ENCODE measurements around the gene CR1.
"Not testable (repeated sequence)": the region's sequence is repeated elsewhere in the genome, so short reads cannot be mapped to it uniquely, and the experiment has no call there.

Gene CR1

DNA sequence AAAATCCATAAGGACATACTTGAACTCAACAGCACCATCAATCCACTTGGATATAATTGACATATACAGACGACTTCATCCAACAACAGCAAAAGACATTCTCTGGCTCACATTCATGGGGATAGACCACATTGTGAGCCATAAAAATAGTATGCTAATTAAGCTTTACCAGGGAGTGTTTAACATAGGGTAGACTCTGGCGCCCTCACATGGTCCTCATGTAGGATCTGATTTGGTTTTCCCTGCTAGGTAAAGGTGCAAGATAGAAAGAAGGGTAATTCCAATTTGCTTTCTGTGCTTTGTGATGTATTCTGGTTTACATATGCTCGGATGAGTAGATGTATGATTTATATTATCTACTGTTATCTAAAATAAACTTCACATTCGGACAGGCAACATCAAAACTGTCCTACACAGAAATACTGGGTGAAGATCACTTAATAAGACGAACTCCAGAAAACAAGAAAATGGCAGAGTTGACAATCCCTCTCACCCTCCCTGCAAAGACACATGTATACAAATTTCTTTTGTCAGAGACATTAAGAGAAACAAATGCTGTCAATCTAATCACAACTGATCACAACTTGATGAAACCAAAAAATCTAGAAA, 176.7 kb downstream of the CR1 start:
- no peak for DNase-seq (ENCODE audit: low spot score in 2 of 2)
- ATAC-seq (ENCODE audit: low read depth) = peak; percentile 34
- no peak overlapping the region for H3K4me3 Mint-ChIP-seq
- no peaks in the 10 kb centered on the region for H3K36me3 Mint-ChIP-seq
- H3K4me1 Mint-ChIP-seq = peaks cover 27% of the 10 kb centered on the region
- H3K27me3 Mint-ChIP-seq = peaks cover 22% of the 10 kb centered on the region
- H3K9me3 Mint-ChIP-seq = no peaks in the 10 kb centered on the region
- H3K27ac Mint-ChIP-seq = no peak overlapping the region

DNA sequence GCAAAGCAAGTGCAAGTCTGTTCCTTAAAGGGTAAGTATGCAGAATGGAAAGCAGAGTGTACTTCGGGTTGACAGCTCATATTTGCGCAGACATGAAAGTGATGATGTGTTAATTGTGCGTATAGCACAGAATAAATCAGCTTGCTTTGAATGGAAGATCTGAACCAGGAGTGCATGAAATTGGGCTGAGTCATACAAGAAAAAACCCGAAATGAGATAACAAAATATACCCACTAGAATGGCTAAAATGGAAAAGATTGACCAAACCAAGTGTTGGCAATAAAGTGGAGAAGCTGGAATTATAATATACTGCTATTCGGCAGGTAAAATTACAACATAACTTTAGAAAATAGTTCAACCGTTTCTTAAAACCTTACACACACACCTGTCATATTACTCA, 177.4 kb downstream of the CR1 start:
- Mint-ChIP-seq H3K4me1 (peaks cover 27% of the 10 kb centered on the region), H3K27me3 (peaks cover 20% of the 10 kb centered on the region), H3K9me3 (no peaks in the 10 kb centered on the region), H3K27ac (no peak overlapping the region), H3K4me3 (no peak overlapping the region), H3K36me3 (no peaks in the 10 kb centered on the region)
- DNase-seq (ENCODE audit: low spot score in 2 of 2) (no peak), ATAC-seq (ENCODE audit: low read depth) (no peak)

DNA sequence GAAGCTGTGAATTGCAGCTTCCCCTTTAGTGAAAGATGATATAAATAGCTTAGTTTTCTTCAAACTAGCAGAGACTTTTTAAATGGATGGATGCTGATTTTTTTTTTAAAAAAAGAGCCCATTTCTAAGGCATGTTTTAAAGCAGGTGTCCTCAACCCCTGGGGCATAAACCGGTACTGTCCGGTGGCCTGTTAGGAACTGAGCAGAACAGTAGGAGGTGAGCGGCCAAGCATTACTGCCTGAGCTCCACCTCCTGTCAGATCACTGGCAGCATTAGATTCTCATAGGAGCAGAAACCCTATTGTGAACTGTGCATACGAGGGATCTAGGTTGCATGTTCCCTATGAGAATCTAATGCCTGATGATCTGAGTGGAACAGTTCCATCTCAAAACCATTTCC, 180.2 kb downstream of the CR1 start:
- no peaks in the 10 kb centered on the region for H3K36me3 Mint-ChIP-seq
- H3K4me3 Mint-ChIP-seq = no peak overlapping the region
- H3K27ac Mint-ChIP-seq = no peak overlapping the region
- ATAC-seq (ENCODE audit: low read depth) (no peak), DNase-seq (ENCODE audit: low spot score in 2 of 2) (no peak)
- peaks cover 8% of the 10 kb centered on the region for H3K4me1 Mint-ChIP-seq
- peaks cover 13% of the 10 kb centered on the region for H3K27me3 Mint-ChIP-seq
- H3K9me3 Mint-ChIP-seq = no peaks in the 10 kb centered on the region

DNA sequence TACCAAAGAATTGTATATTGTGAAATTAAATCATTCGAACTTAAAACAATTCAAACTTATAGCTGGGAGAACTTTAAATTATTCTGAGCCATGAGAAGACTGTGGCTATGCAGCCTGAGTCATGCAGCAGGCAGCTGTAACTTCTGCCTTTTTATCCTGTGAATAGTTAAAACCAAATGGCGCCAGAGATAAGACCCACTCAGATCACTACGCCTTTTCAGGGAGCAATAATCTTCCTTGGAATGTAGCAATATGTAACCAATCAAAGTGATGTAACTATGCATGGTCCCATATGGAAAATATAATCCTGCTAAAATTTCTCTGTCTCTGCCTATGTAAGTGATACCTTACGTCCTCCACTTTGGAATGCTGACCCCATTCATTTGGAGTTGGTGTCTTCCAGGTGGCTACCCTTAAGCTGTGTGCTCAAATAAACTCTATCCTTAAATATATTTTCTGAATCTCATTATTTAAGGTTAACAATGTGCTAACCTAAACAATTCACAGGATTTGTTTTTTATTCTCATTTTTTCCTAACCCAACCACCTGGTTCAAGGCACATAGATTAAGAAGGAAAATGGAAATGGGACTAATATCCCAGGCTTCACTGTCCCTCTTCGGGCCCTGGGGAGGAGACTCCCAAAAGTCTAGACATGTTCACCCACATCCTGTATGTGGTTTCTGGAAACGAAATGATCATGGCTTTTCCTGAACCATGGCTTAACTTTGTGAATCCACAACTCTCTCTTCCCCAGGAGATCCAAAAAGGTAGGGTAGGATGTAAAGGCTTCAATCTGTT, 184.8 kb downstream of the CR1 start:
- not testable (repeated sequence) for DNase-seq (ENCODE audit: low spot score in 2 of 2); H3K27ac Mint-ChIP-seq; H3K9me3 Mint-ChIP-seq; H3K4me3 Mint-ChIP-seq; H3K27me3 Mint-ChIP-seq; H3K36me3 Mint-ChIP-seq; ATAC-seq (ENCODE audit: low read depth); H3K4me1 Mint-ChIP-seq

DNA sequence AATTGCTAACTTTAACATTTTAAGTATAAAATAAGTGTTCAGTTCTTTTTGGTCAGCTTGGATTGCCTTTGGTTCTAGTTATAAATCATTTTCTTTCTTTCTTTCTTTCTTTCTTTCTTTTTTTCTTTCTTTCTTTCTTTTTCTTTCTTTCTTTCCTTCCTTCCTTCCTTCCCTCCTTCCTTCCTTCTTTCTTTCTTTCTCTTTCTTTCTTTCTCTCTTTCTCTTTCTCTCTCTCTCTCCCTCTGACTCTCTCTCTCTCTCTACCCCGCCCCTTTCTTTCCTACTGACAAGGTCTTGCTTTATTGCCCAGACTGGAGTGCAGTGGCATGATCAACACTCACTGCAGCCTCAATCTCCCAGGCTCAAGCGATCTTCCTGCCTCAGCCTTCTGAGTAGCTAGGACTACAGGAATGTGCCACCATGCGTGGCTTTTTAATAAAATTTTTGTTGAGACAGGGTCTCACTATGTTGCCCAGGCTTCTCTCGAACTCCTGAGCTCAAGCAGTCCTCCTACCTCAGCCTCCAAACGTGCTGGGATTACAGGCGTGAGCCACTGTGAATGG, 187.0 kb downstream of the CR1 start:
- H3K4me1 Mint-ChIP-seq; H3K36me3 Mint-ChIP-seq; H3K27me3 Mint-ChIP-seq; H3K9me3 Mint-ChIP-seq; H3K27ac Mint-ChIP-seq; DNase-seq (ENCODE audit: low spot score in 2 of 2); H3K4me3 Mint-ChIP-seq; ATAC-seq (ENCODE audit: low read depth): not testable (repeated sequence)

DNA sequence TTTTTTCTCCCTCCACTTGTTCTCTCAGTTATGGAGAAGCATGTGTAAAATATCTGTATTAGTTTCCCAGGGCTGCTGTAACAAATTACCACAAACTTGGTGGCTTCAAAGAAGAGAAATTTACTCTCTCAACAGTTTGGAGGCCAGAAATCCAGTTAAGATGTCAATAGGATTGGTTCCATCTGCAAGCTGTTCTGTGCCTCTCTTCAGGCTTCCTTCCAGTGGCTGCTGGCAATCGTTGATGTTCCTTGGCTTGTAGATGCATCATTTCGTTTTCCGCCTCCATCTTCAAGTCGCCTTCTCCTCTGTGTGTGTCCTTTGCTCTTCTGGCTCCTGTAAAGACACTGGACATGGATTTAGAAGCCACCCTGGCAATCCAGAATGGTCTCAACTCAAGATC, 194.6 kb downstream of the CR1 start:
- not testable (repeated sequence) for DNase-seq (ENCODE audit: low spot score in 2 of 2); ATAC-seq (ENCODE audit: low read depth); H3K9me3 Mint-ChIP-seq; H3K36me3 Mint-ChIP-seq; H3K4me1 Mint-ChIP-seq; H3K27ac Mint-ChIP-seq; H3K4me3 Mint-ChIP-seq; H3K27me3 Mint-ChIP-seq

DNA sequence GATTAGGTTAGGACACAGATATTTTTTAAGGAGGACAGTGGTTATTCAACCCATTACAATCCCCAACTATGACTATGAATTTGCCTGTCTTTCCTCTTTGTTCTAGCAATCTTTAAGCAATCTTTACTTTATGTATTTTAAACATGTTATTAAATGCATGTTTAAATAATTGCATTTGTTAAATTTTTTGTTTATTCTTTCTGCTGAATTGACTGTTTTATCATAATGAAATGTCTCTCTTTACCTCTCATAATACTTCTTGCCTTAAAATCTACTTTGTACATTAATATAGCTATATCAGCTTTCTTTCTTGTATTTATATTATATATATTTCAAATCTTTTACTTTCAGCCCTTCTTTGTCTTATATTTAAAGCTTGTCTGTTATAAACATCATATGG, 195.1 kb downstream of the CR1 start:
- Mint-ChIP-seq H3K4me1 (no peaks in the 10 kb centered on the region), H3K27ac (no peak overlapping the region), H3K27me3 (peaks cover 6% of the 10 kb centered on the region), H3K4me3 (no peak overlapping the region), H3K9me3 (peaks cover 1% of the 10 kb centered on the region), H3K36me3 (no peaks in the 10 kb centered on the region)
- DNase-seq (ENCODE audit: low spot score in 2 of 2) = no peak
- no peak for ATAC-seq (ENCODE audit: low read depth)
